ENCODE data around the gene CSKMT. TPM values are rescaled to one million over a fixed set of nuclear protein-coding genes. Genes with fewer than 3 reads are reported as not detected.
"Not testable (repeated sequence)": the region's sequence is repeated elsewhere in the genome, so short reads cannot be mapped to it uniquely, and the experiment has no call there.

The CSKMT gene
- polyA plus RNA-seq, 1 donor (not counting 4 experiments of a cell fraction or from before 2014, with no cell fraction given): 4.5 TPM

DNA sequence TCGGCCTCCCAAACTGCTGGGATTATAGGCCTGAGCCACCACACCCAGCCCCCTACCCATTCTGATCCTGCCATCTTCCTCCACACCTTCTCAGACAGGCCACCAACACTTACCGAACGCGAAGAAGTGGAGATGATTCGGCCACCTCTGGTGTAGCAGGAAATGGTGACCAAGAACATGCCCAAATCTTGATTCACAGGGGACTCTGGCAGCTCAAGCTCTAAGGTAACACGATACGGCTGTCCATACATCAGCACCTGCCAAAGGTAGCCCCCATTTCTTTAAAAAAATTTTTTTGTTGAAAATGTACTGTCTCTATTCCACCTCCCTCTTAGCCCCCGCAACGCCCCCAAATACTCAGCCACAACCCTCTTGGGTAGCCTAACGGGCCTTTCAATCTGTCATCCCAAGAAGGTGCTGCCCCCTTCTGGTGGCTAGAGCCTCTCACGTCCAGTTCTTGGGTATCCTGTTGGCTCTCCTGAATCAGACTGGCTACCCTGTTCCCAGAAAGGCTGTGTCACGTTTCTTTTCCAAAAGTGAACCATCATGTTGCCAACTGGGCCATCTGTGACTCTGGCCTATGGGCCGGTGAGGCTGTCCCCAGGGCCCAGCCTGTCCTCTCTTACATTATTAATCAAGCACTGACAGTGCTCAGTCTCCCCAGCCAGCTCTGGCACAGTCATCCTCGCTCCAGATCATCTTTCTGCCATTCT is 29.5 kb downstream of the CSKMT start:
- Histone ChIP-seq H4K20me1 (ENCODE audit: control insufficient read depth, extremely low read depth, insufficient read depth, low read length) (no peaks in the 10 kb centered on the region), H3K4me2 (ENCODE audit: control insufficient read depth, extremely low read depth, insufficient read depth, low read depth, low read length) (no peak overlapping the region), H3K36me3 (ENCODE audit: control insufficient read depth in 2 of 2, extremely low read depth in 1 of 2, insufficient read depth in 2 of 2, low read length in 2 of 2) (peaks cover 4 to 20% of the 10 kb centered on the region in 2 experiments), H3K27me3 (ENCODE audit: control insufficient read depth, extremely low read depth, insufficient read depth, low read length) (no peaks in the 10 kb centered on the region), H3K4me1 (ENCODE audit: control insufficient read depth, extremely low read depth, insufficient read depth, low read length) (peaks cover 5% of the 10 kb centered on the region), H2AFZ (ENCODE audit: control insufficient read depth, low read length) (no peak overlapping the region), H3K9ac (ENCODE audit: control insufficient read depth, extremely low read depth, insufficient read depth, low read length) (no peak overlapping the region), H3K9me1 (ENCODE audit: control insufficient read depth, extremely low read depth, insufficient read depth, low read length) (no peaks in the 10 kb centered on the region), H3K9me3 (ENCODE audit: control insufficient read depth, low read depth, low read length) (no peaks in the 10 kb centered on the region), H3K27ac (ENCODE audit: control insufficient read depth, insufficient read depth, low read length) (no peak overlapping the region), H3K4me3 (ENCODE audit: control insufficient read depth in 2 of 3, extremely low read depth in 1 of 3, insufficient read depth in 2 of 3, low read depth in 1 of 3, low read length in 3 of 3) (no peak overlapping the region), H3K79me2 (ENCODE audit: control insufficient read depth, insufficient read depth, low read length) (no peaks in the 10 kb centered on the region)
- no peak for FAIRE-seq
- no peak for DNase-seq (ENCODE audit: low read depth, low spot score)
- TF ChIP-seq, protein P1, sequence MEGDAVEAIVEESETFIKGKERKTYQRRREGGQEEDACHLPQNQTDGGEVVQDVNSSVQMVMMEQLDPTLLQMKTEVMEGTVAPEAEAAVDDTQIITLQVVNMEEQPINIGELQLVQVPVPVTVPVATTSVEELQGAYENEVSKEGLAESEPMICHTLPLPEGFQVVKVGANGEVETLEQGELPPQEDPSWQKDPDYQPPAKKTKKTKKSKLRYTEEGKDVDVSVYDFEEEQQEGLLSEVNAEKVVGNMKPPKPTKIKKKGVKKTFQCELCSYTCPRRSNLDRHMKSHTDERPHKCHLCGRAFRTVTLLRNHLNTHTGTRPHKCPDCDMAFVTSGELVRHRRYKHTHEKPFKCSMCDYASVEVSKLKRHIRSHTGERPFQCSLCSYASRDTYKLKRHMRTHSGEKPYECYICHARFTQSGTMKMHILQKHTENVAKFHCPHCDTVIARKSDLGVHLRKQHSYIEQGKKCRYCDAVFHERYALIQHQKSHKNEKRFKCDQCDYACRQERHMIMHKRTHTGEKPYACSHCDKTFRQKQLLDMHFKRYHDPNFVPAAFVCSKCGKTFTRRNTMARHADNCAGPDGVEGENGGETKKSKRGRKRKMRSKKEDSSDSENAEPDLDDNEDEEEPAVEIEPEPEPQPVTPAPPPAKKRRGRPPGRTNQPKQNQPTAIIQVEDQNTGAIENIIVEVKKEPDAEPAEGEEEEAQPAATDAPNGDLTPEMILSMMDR (optimal IDR thresholded peaks at IDR 0.05 in 1 of 3, IDR thresholded peaks at IDR 0.05 in 1 of 3, conservative IDR thresholded peaks at IDR 0.05 in 1 of 3; ENCODE audit: extremely low read depth in 1 of 3, insufficient read depth in 2 of 3, low read length in 3 of 3): peak; percentile 83 to 88 (median 86)
- TF ChIP-seq EZH2 (IDR thresholded peaks at IDR 0.05; ENCODE audit: low read length): no peak
- dilution Hi-C loops (cut with MboI; ENCODE audit: extremely low pct_ligation_motif_present, low sequenced_read_pairs): no loop called here

- H3K27ac ChIP-seq (ENCODE audit: control insufficient read depth, insufficient read depth, low read length): no peak overlapping the region
- H4K20me1 ChIP-seq (ENCODE audit: control insufficient read depth, extremely low read depth, insufficient read depth, low read length): no peaks in the 10 kb centered on the region
- no peak overlapping the region for H3K4me2 ChIP-seq (ENCODE audit: control insufficient read depth, extremely low read depth, insufficient read depth, low read depth, low read length)
- no peaks in the 10 kb centered on the region for H3K79me2 ChIP-seq (ENCODE audit: control insufficient read depth, insufficient read depth, low read length)
- no peak for FAIRE-seq
- peaks cover 0 to 5% of the 10 kb centered on the region in 2 experiments for H3K36me3 ChIP-seq (ENCODE audit: control insufficient read depth in 2 of 2, extremely low read depth in 1 of 2, insufficient read depth in 2 of 2, low read length in 2 of 2)
- no peak for TF ChIP-seq EZH2 (IDR thresholded peaks at IDR 0.05; ENCODE audit: low read length)
- TF ChIP-seq, protein P1 (optimal IDR thresholded peaks at IDR 0.05 in 1 of 3, IDR thresholded peaks at IDR 0.05 in 1 of 3, conservative IDR thresholded peaks at IDR 0.05 in 1 of 3; ENCODE audit: extremely low read depth in 1 of 3, insufficient read depth in 2 of 3, low read length in 3 of 3): no peak
- no peak overlapping the region for H3K4me3 ChIP-seq (ENCODE audit: control insufficient read depth in 2 of 3, extremely low read depth in 1 of 3, insufficient read depth in 2 of 3, low read depth in 1 of 3, low read length in 3 of 3)
- dilution Hi-C loops (cut with MboI; ENCODE audit: extremely low pct_ligation_motif_present, low sequenced_read_pairs): no loop called here
- no peaks in the 10 kb centered on the region for H3K27me3 ChIP-seq (ENCODE audit: control insufficient read depth, extremely low read depth, insufficient read depth, low read length)
- H3K9me1 ChIP-seq (ENCODE audit: control insufficient read depth, extremely low read depth, insufficient read depth, low read length): no peaks in the 10 kb centered on the region
- H2AFZ ChIP-seq (ENCODE audit: control insufficient read depth, low read length): no peak overlapping the region
- no peaks in the 10 kb centered on the region for H3K9me3 ChIP-seq (ENCODE audit: control insufficient read depth, low read depth, low read length)
- DNase-seq (ENCODE audit: low read depth, low spot score): no peak
- H3K4me1 ChIP-seq (ENCODE audit: control insufficient read depth, extremely low read depth, insufficient read depth, low read length): peaks cover 17% of the 10 kb centered on the region
- no peak overlapping the region for H3K9ac ChIP-seq (ENCODE audit: control insufficient read depth, extremely low read depth, insufficient read depth, low read length)
Observed at GRCh38 chr11:62702246-62702645, 37.1 kb downstream of the CSKMT start.

DNA sequence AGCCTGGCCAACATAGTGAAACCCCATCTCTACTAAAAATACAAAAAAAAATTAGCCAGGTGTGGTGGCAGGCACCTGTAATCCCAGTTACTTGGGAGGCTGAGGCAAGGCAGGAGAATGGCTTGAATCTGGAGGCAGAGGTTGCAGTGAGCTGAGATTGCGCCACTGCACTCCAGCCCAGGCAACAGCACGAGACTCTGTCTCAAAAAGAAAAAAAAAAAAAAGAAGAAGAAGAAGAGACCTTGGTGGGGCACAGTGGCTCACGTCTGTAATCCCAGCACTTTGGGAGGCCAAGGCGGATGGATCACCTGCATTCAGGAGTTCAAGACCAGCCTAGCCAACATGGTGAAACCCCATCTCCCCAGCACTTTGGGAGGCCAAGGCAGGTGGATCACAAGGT is 38.8 kb downstream of the CSKMT start:
- H4K20me1 ChIP-seq (ENCODE audit: control insufficient read depth, extremely low read depth, insufficient read depth, low read length); dilution Hi-C loops (cut with MboI; ENCODE audit: extremely low pct_ligation_motif_present, low sequenced_read_pairs); H3K36me3 ChIP-seq (ENCODE audit: control insufficient read depth in 2 of 2, extremely low read depth in 1 of 2, insufficient read depth in 2 of 2, low read length in 2 of 2); H3K9me3 ChIP-seq (ENCODE audit: control insufficient read depth, low read depth, low read length); H3K27ac ChIP-seq (ENCODE audit: control insufficient read depth, insufficient read depth, low read length); H3K9ac ChIP-seq (ENCODE audit: control insufficient read depth, extremely low read depth, insufficient read depth, low read length); DNase-seq (ENCODE audit: low read depth, low spot score); H3K27me3 ChIP-seq (ENCODE audit: control insufficient read depth, extremely low read depth, insufficient read depth, low read length); H3K4me2 ChIP-seq (ENCODE audit: control insufficient read depth, extremely low read depth, insufficient read depth, low read depth, low read length); H2AFZ ChIP-seq (ENCODE audit: control insufficient read depth, low read length); H3K4me3 ChIP-seq (ENCODE audit: control insufficient read depth in 2 of 3, extremely low read depth in 1 of 3, insufficient read depth in 2 of 3, low read depth in 1 of 3, low read length in 3 of 3); H3K79me2 ChIP-seq (ENCODE audit: control insufficient read depth, insufficient read depth, low read length); FAIRE-seq; H3K9me1 ChIP-seq (ENCODE audit: control insufficient read depth, extremely low read depth, insufficient read depth, low read length): not testable (repeated sequence)
- H3K4me1 ChIP-seq (ENCODE audit: control insufficient read depth, extremely low read depth, insufficient read depth, low read length): peaks cover 25% of the 10 kb centered on the region

Measured in keratinocyte (primary cell).